ENCODE data around the gene CPNE4. TPM values are rescaled to one million over a fixed set of nuclear protein-coding genes. Genes with fewer than 3 reads are reported as not detected.

CPNE4 gene
- total RNA-seq, 2 donors from 2014 or later: 0.31 to 28.0 TPM

DNA sequence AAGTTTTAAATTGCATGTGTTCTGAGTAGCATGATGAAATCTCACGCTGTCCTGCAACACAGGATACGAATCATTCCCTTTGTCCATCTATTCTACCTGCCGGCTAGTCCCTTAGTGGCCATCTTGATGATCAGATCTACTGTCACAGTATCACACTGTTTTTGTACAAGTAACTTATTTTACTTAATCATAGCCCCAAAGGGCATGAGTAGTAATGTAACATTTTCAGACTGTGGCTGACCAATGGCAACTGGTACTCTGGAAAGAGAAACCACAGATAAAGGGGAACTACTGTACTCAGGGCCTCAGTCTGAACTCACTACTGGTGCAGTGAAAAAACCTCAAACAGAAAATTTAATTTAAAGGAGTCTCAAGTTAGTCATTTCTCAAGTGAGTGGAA, 404.7 kb downstream of the CPNE4 start:
- no peaks in the 10 kb centered on the region for H3K36me3 ChIP-seq
- no peak overlapping the region for H3K4me3 ChIP-seq
- DNase-seq (ENCODE audit: low spot score): no peak
- H3K27me3 ChIP-seq: no peaks in the 10 kb centered on the region
- H3K27ac ChIP-seq: no peak overlapping the region
- TF ChIP-seq, protein P1, sequence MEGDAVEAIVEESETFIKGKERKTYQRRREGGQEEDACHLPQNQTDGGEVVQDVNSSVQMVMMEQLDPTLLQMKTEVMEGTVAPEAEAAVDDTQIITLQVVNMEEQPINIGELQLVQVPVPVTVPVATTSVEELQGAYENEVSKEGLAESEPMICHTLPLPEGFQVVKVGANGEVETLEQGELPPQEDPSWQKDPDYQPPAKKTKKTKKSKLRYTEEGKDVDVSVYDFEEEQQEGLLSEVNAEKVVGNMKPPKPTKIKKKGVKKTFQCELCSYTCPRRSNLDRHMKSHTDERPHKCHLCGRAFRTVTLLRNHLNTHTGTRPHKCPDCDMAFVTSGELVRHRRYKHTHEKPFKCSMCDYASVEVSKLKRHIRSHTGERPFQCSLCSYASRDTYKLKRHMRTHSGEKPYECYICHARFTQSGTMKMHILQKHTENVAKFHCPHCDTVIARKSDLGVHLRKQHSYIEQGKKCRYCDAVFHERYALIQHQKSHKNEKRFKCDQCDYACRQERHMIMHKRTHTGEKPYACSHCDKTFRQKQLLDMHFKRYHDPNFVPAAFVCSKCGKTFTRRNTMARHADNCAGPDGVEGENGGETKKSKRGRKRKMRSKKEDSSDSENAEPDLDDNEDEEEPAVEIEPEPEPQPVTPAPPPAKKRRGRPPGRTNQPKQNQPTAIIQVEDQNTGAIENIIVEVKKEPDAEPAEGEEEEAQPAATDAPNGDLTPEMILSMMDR (IDR thresholded peaks at IDR 0.05): no peak
- no peaks in the 10 kb centered on the region for H3K9me3 ChIP-seq
- no peaks in the 10 kb centered on the region for H3K4me1 ChIP-seq

DNA sequence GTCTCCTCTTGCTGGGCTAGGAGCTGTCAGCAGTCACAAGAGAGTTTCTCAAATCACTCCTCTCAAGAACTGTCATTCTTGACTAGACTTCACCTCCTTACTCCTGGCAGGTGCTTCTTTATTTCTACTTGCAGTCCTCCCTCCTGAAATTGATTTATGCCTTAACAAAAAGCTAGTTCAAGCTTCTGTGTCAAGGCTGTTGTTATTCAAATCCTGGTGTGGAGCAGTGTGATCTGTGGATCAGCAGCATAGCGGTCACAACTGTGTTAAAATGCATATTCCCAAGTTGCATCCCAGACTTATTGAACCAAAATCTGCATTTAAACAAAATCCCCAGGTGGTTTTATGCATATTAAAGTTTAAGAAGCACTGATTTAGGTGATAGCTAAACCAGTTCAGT, 411.4 kb downstream of the CPNE4 start:
- no peak for DNase-seq (ENCODE audit: low spot score)
- Histone ChIP-seq H3K9me3 (no peaks in the 10 kb centered on the region), H3K4me3 (no peak overlapping the region), H3K27ac (no peak overlapping the region), H3K4me1 (no peaks in the 10 kb centered on the region), H3K27me3 (no peaks in the 10 kb centered on the region), H3K36me3 (no peaks in the 10 kb centered on the region)
- TF ChIP-seq, protein P1 (IDR thresholded peaks at IDR 0.05): no peak

DNA sequence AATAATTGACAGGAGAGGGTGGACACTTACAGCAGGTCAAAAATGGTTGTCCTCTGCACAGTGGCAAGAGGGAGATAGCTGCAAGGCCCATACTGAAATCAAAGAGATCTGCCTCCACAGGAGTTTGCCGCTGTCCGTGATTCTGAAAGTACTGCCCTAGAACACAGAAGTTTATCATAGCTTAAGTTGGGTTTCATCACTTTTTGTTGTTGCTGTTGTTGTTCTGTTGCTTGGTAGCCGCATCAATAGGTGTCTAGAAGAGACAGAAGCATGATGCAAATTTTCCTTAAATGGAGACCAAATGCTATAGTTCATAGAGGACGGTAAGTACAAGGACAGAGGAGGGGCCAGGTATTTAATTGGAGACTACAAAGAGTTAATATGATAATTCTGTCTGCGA, 412.1 kb downstream of the CPNE4 start:
- no peak for DNase-seq (ENCODE audit: low spot score)
- Histone ChIP-seq H3K27ac (no peak overlapping the region), H3K27me3 (no peaks in the 10 kb centered on the region), H3K36me3 (no peaks in the 10 kb centered on the region), H3K4me1 (no peaks in the 10 kb centered on the region), H3K9me3 (no peaks in the 10 kb centered on the region), H3K4me3 (no peak overlapping the region)
- TF ChIP-seq, protein P1 (IDR thresholded peaks at IDR 0.05): no peak

DNA sequence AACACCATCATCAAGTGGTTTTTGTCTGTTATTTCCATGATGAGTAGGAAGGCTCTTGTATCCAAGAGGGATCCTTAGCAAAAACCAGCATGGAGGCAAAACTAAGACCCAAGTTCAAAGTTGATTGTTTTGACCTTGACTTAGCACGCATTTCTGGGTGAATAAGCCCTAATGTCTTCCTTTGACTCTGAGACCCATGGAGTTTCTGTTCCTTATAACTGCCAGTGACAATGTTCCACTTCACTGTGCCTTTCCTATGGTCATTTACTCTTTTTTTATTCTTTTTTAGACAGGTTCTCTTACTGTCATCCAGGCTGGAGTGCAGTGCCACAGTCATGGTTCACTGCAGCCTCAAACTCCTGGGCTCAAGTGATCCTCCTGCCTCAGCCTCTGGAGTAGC, 413.8 kb downstream of the CPNE4 start:
- no peak overlapping the region for H3K4me3 ChIP-seq
- H3K4me1 ChIP-seq: no peaks in the 10 kb centered on the region
- H3K27me3 ChIP-seq: no peaks in the 10 kb centered on the region
- no peak overlapping the region for H3K27ac ChIP-seq
- no peak for DNase-seq (ENCODE audit: low spot score)
- TF ChIP-seq, protein P1 (IDR thresholded peaks at IDR 0.05): no peak
- no peaks in the 10 kb centered on the region for H3K9me3 ChIP-seq
- no peaks in the 10 kb centered on the region for H3K36me3 ChIP-seq

DNA sequence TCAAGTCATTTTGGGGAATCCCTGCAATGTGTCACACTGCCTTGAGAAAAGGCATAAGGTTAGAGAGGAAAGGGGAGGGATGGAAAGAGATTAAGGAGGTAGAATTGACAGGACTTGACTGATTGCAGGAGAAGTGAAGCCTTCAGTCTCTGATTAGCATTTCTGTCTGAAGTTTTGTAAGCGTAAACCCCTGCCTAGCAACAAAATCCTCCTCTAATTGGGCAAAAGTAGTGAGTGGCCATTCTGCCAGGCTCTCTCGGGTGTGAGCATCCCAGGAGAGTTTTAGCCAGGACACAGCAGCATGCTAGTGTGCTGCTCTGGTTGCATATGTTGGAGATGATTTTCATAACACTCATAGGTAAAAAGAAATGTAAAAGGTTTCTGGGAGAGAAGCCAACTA, 415.0 kb downstream of the CPNE4 start:
- no peaks in the 10 kb centered on the region for H3K27me3 ChIP-seq
- H3K27ac ChIP-seq: no peak overlapping the region
- TF ChIP-seq, protein P1 (IDR thresholded peaks at IDR 0.05): no peak
- no peaks in the 10 kb centered on the region for H3K4me1 ChIP-seq
- DNase-seq (ENCODE audit: low spot score): no peak
- H3K4me3 ChIP-seq: no peak overlapping the region
- no peaks in the 10 kb centered on the region for H3K36me3 ChIP-seq
- no peaks in the 10 kb centered on the region for H3K9me3 ChIP-seq

DNA sequence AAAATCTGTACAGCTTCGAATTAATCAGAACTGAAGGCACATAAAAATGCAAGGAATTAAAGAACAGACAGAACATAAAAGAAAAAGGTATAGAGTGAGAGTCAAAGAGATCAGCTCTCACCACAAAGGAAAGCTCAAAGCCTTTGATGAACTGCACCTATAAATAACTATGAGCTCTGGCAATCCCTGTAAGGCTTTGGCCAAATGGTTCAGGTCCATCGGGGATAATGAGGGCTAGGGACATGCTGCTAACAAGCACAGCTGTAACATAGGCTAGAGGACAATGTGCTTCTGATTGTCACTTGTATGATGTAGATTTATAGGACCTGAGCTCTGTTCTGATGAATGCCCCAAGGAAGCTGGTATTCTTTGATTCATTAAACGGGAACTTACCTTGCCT, 418.1 kb downstream of the CPNE4 start:
- TF ChIP-seq, protein P1 (IDR thresholded peaks at IDR 0.05): no peak
- H3K36me3 ChIP-seq: no peaks in the 10 kb centered on the region
- H3K27me3 ChIP-seq: no peaks in the 10 kb centered on the region
- DNase-seq (ENCODE audit: low spot score): no peak
- no peak overlapping the region for H3K4me3 ChIP-seq
- H3K4me1 ChIP-seq: no peaks in the 10 kb centered on the region
- no peaks in the 10 kb centered on the region for H3K9me3 ChIP-seq
- H3K27ac ChIP-seq: no peak overlapping the region
